ENCODE data around the gene NR1H2.

GRCh38 chr19:50368649-50369570 lies 7.3 kb upstream of the NR1H2 start:
- TF ChIP-seq ZNF8 (CRISPR knock-in tag; IDR thresholded peaks at IDR 0.05) (no peak), TSHZ2 (CRISPR knock-in tag; IDR thresholded peaks at IDR 0.05) (no peak), PPARA (CRISPR knock-in tag; IDR thresholded peaks at IDR 0.05; ENCODE audit: borderline replicate concordance) (no peak), ZFP3 (CRISPR knock-in tag; IDR thresholded peaks at IDR 0.05) (no peak), ZNF565 (CRISPR knock-in tag; conservative IDR thresholded peaks at IDR 0.05; ENCODE audit: low read depth) (no peak), SNAI2 (CRISPR knock-in tag; IDR thresholded peaks at IDR 0.05) (no peak), ZC3H10 (CRISPR knock-in tag; IDR thresholded peaks at IDR 0.05) (no peak), BACH2 (CRISPR knock-in tag; IDR thresholded peaks at IDR 0.05; ENCODE audit: borderline replicate concordance) (no peak), ARNTL (CRISPR knock-in tag; IDR thresholded peaks at IDR 0.05; ENCODE audit: borderline replicate concordance, low read depth) (no peak), ESRRG (CRISPR knock-in tag; IDR thresholded peaks at IDR 0.05) (no peak), ZFP30 (CRISPR knock-in tag; IDR thresholded peaks at IDR 0.05) (no peak), GLIS3 (CRISPR knock-in tag; IDR thresholded peaks at IDR 0.05) (no peak), TOX (CRISPR knock-in tag; IDR thresholded peaks at IDR 0.05; ENCODE audit: borderline replicate concordance) (no peak)
- TF ChIP-seq, protein P1, sequence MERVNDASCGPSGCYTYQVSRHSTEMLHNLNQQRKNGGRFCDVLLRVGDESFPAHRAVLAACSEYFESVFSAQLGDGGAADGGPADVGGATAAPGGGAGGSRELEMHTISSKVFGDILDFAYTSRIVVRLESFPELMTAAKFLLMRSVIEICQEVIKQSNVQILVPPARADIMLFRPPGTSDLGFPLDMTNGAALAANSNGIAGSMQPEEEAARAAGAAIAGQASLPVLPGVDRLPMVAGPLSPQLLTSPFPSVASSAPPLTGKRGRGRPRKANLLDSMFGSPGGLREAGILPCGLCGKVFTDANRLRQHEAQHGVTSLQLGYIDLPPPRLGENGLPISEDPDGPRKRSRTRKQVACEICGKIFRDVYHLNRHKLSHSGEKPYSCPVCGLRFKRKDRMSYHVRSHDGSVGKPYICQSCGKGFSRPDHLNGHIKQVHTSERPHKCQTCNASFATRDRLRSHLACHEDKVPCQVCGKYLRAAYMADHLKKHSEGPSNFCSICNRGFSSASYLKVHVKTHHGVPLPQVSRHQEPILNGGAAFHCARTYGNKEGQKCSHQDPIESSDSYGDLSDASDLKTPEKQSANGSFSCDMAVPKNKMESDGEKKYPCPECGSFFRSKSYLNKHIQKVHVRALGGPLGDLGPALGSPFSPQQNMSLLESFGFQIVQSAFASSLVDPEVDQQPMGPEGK (CRISPR knock-in tag; IDR thresholded peaks at IDR 0.05; ENCODE audit: borderline replicate concordance), result no peak

Measured in SK-N-SH treated with all-trans-retinoic acid at 6 μM for 48 hours (cell line).